HEK293 (cell line): ENCODE measurements around the gene CORO1C.
A peak's percentile ranks its signal among the peaks of the same experiment; 100 is the strongest.

Source experiments
- BCL11A ChIP-seq: fragments of 450-650 bp; formaldehyde crosslinking; IDR thresholded peaks from 2 replicates; pipeline ENCODE4 v1.5.1; 2016; ENCODE audit warnings: low read depth, missing biosample characterization, missing genetic modification characterization
- GFI1B ChIP-seq: fragments of 450-650 bp; formaldehyde crosslinking; IDR thresholded peaks from 2 replicates; pipeline ENCODE4 v1.5.1; 2016; ENCODE audit warnings: missing biosample characterization, missing genetic modification characterization
- KLF1 ChIP-seq: fragments of 450-650 bp; formaldehyde crosslinking; IDR thresholded peaks from 2 replicates; pipeline ENCODE4 v1.5.1; 2016; ENCODE audit warnings: missing biosample characterization, missing genetic modification characterization
- KLF16 ChIP-seq: fragments of 450-650 bp; formaldehyde crosslinking; IDR thresholded peaks from 2 replicates; pipeline ENCODE4 v1.5.1; 2017; ENCODE audit warnings: missing biosample characterization, missing genetic modification characterization
- MEIS1 ChIP-seq: sonication (generic); formaldehyde crosslinking; IDR thresholded peaks from 2 replicates; pipeline ENCODE4 v1.8.1; 2022; ENCODE audit warnings: missing genetic modification reagents, mild to moderate bottlenecking, borderline replicate concordance
- SP2 ChIP-seq: fragments of 450-650 bp; formaldehyde crosslinking; IDR thresholded peaks from 2 replicates; pipeline ENCODE4 v1.5.1; 2016; ENCODE audit warnings: missing biosample characterization, missing genetic modification characterization
- ZBTB17 ChIP-seq: fragments of 450-650 bp; formaldehyde crosslinking; IDR thresholded peaks from 2 replicates; pipeline ENCODE4 v1.5.1; 2016; ENCODE audit warnings: missing biosample characterization, missing genetic modification characterization
- ZBTB20 ChIP-seq: fragments of 450-650 bp; formaldehyde crosslinking; IDR thresholded peaks from 2 replicates; pipeline ENCODE4 v1.5.1; 2016; ENCODE audit warnings: missing biosample characterization, missing genetic modification characterization
- ZFHX2 ChIP-seq: fragments of 450-650 bp; formaldehyde crosslinking; conservative IDR thresholded peaks from 2 replicates; pipeline ENCODE4 v1.5.1; 2016; ENCODE audit warnings: missing biosample characterization, missing genetic modification characterization
- ZIC2 ChIP-seq: fragments of 450-650 bp; formaldehyde crosslinking; IDR thresholded peaks from 2 replicates; pipeline ENCODE4 v1.5.1; 2016; ENCODE audit warnings: missing biosample characterization, missing genetic modification characterization
- ZNF114 ChIP-seq: fragments of 450-650 bp; formaldehyde crosslinking; IDR thresholded peaks from 2 replicates; pipeline ENCODE4 v1.5.0; 2017; ENCODE audit warnings: missing biosample characterization, missing genetic modification characterization
- ZNF140 ChIP-seq: fragments of 450-650 bp; formaldehyde crosslinking; IDR thresholded peaks from 2 replicates; pipeline ENCODE4 v1.5.1; 2016; ENCODE audit warnings: missing biosample characterization, missing genetic modification characterization
- ZNF202 ChIP-seq: fragments of 450-650 bp; formaldehyde crosslinking; IDR thresholded peaks from 2 replicates; pipeline ENCODE4 v1.5.1; 2016; ENCODE audit warnings: missing biosample characterization, missing genetic modification characterization, borderline replicate concordance
- ZNF223 ChIP-seq: fragments of 450-650 bp; formaldehyde crosslinking; IDR thresholded peaks from 2 replicates; pipeline ENCODE4 v1.5.1; 2016; ENCODE audit warnings: missing biosample characterization, missing genetic modification characterization
- ZNF423 ChIP-seq: fragments of 450-650 bp; formaldehyde crosslinking; IDR thresholded peaks from 2 replicates; pipeline ENCODE4 v1.5.1; 2016; ENCODE audit warnings: missing biosample characterization, missing genetic modification characterization
- ZNF549 ChIP-seq: fragments of 450-650 bp; IDR thresholded peaks from 2 replicates; pipeline ENCODE4 v1.5.1; 2018; ENCODE audit warnings: missing biosample characterization, missing genetic modification characterization, mild to moderate bottlenecking, inconsistent platforms, moderate library complexity
- ZNF571 ChIP-seq: fragments of 450-650 bp; formaldehyde crosslinking; IDR thresholded peaks from 2 replicates; pipeline ENCODE4 v1.5.0; 2017; ENCODE audit warnings: missing biosample characterization, missing genetic modification characterization
- ZNF837 ChIP-seq: fragments of 450-650 bp; formaldehyde crosslinking; IDR thresholded peaks from 2 replicates; pipeline ENCODE4 v1.5.1; 2016; ENCODE audit warnings: missing biosample characterization, missing genetic modification characterization
- TF ChIP-seq, protein P1 (sequence below): fragments of 450-650 bp; formaldehyde crosslinking; IDR thresholded peaks from 2 replicates; pipeline ENCODE4 v1.5.1; 2017; ENCODE audit warnings: missing biosample characterization, missing genetic modification characterization
- TF ChIP-seq, protein P2 (sequence below): fragments of 450-650 bp; formaldehyde crosslinking; IDR thresholded peaks from 2 replicates; pipeline ENCODE4 v1.5.1; 2016; ENCODE audit warnings: missing biosample characterization, missing genetic modification characterization, borderline replicate concordance
- TF ChIP-seq, protein P3 (sequence below): fragments of 450-650 bp; formaldehyde crosslinking; IDR thresholded peaks from 2 replicates; pipeline ENCODE4 v1.5.1; 2016; ENCODE audit warnings: missing biosample characterization, missing genetic modification characterization
- TF ChIP-seq, protein P4 (sequence below): fragments of 450-650 bp; formaldehyde crosslinking; conservative IDR thresholded peaks from 2 replicates; pipeline ENCODE4 v1.5.1; 2016; ENCODE audit warnings: low read depth, missing biosample characterization, missing genetic modification characterization
- TF ChIP-seq, protein P5 (sequence below): fragments of 450-650 bp; formaldehyde crosslinking; IDR thresholded peaks from 2 replicates; pipeline ENCODE4 v1.5.1; 2016; ENCODE audit warnings: missing biosample characterization, missing genetic modification characterization
- TF ChIP-seq, protein P6 (sequence below): fragments of 450-650 bp; formaldehyde crosslinking; IDR thresholded peaks from 2 replicates; pipeline ENCODE4 v1.5.1; 2016; ENCODE audit warnings: missing biosample characterization, missing genetic modification characterization

CORO1C gene

DNA sequence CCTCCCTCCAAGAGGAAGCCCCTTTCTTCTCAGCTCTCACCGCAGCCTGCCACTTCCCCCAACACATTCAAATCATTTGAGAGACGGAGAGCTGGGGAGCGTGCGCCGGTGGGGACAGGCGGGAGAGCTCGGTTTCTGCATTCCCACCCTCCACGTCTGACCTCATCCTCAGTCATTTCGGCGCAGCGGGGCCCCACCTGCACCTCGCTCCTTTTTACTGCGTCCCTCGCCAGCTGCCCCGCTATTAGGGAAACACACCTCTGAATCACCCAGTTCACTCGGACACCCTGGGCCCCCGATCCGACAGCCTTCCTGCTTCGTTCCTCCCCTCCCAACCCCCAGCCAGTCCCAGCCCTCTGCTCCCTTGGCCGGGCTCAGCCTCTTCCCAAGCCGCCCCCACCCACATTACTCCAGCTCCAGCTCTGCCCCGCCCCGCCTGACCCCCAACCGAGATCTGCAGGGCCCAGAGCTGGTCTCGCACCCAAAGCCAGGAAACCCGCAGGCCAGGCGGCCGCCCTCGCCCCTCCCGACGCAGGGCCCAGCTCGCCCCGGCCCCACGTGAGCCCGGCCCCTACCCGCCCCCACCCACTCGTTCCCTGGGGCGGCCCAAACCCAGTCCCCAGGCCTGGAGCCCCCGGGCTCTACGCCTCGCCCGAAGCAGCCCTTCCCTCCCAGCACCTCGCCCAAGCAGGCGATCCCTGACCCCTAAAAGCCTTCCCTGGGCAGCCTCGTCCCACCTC lies 783 bp downstream of the CORO1C start (continued):
- TF ChIP-seq, protein P1, sequence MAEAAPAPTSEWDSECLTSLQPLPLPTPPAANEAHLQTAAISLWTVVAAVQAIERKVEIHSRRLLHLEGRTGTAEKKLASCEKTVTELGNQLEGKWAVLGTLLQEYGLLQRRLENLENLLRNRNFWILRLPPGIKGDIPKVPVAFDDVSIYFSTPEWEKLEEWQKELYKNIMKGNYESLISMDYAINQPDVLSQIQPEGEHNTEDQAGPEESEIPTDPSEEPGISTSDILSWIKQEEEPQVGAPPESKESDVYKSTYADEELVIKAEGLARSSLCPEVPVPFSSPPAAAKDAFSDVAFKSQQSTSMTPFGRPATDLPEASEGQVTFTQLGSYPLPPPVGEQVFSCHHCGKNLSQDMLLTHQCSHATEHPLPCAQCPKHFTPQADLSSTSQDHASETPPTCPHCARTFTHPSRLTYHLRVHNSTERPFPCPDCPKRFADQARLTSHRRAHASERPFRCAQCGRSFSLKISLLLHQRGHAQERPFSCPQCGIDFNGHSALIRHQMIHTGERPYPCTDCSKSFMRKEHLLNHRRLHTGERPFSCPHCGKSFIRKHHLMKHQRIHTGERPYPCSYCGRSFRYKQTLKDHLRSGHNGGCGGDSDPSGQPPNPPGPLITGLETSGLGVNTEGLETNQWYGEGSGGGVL (tag by site-specific recombination) = peak; percentile 97
- TF ChIP-seq ZNF423 (tag by site-specific recombination) = peak; percentile 94
- peak; percentile 52; the same call in 1 of the 2 replicates for TF ChIP-seq KLF16 (tag by site-specific recombination)
- no peak for TF ChIP-seq ZNF223
- peak; percentile 60 for TF ChIP-seq KLF1
- no peak for TF ChIP-seq MEIS1 (CRISPR knock-in tag)
- TF ChIP-seq, protein P2, sequence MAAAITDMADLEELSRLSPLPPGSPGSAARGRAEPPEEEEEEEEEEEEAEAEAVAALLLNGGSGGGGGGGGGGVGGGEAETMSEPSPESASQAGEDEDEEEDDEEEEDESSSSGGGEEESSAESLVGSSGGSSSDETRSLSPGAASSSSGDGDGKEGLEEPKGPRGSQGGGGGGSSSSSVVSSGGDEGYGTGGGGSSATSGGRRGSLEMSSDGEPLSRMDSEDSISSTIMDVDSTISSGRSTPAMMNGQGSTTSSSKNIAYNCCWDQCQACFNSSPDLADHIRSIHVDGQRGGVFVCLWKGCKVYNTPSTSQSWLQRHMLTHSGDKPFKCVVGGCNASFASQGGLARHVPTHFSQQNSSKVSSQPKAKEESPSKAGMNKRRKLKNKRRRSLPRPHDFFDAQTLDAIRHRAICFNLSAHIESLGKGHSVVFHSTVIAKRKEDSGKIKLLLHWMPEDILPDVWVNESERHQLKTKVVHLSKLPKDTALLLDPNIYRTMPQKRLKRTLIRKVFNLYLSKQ = no peak
- TF ChIP-seq ZNF549 (tag by site-specific recombination) = no peak
- no peak for TF ChIP-seq ZNF202
- TF ChIP-seq, protein P3, sequence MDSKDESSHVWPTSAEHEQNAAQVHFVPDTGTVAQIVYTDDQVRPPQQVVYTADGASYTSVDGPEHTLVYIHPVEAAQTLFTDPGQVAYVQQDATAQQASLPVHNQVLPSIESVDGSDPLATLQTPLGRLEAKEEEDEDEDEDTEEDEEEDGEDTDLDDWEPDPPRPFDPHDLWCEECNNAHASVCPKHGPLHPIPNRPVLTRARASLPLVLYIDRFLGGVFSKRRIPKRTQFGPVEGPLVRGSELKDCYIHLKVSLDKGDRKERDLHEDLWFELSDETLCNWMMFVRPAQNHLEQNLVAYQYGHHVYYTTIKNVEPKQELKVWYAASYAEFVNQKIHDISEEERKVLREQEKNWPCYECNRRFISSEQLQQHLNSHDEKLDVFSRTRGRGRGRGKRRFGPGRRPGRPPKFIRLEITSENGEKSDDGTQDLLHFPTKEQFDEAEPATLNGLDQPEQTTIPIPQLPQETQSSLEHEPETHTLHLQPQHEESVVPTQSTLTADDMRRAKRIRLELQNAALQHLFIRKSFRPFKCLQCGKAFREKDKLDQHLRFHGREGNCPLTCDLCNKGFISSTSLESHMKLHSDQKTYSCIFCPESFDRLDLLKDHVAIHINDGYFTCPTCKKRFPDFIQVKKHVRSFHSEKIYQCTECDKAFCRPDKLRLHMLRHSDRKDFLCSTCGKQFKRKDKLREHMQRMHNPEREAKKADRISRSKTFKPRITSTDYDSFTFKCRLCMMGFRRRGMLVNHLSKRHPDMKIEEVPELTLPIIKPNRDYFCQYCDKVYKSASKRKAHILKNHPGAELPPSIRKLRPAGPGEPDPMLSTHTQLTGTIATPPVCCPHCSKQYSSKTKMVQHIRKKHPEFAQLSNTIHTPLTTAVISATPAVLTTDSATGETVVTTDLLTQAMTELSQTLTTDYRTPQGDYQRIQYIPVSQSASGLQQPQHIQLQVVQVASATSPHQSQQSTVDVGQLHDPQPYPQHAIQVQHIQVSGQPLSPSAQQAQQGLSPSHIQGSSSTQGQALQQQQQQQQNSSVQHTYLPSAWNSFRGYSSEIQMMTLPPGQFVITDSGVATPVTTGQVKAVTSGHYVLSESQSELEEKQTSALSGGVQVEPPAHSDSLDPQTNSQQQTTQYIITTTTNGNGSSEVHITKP (tag by site-specific recombination) = peak; percentile 82; the same call in 1 of the 2 replicates
- TF ChIP-seq GFI1B (tag by site-specific recombination) = no peak
- TF ChIP-seq, protein P4, sequence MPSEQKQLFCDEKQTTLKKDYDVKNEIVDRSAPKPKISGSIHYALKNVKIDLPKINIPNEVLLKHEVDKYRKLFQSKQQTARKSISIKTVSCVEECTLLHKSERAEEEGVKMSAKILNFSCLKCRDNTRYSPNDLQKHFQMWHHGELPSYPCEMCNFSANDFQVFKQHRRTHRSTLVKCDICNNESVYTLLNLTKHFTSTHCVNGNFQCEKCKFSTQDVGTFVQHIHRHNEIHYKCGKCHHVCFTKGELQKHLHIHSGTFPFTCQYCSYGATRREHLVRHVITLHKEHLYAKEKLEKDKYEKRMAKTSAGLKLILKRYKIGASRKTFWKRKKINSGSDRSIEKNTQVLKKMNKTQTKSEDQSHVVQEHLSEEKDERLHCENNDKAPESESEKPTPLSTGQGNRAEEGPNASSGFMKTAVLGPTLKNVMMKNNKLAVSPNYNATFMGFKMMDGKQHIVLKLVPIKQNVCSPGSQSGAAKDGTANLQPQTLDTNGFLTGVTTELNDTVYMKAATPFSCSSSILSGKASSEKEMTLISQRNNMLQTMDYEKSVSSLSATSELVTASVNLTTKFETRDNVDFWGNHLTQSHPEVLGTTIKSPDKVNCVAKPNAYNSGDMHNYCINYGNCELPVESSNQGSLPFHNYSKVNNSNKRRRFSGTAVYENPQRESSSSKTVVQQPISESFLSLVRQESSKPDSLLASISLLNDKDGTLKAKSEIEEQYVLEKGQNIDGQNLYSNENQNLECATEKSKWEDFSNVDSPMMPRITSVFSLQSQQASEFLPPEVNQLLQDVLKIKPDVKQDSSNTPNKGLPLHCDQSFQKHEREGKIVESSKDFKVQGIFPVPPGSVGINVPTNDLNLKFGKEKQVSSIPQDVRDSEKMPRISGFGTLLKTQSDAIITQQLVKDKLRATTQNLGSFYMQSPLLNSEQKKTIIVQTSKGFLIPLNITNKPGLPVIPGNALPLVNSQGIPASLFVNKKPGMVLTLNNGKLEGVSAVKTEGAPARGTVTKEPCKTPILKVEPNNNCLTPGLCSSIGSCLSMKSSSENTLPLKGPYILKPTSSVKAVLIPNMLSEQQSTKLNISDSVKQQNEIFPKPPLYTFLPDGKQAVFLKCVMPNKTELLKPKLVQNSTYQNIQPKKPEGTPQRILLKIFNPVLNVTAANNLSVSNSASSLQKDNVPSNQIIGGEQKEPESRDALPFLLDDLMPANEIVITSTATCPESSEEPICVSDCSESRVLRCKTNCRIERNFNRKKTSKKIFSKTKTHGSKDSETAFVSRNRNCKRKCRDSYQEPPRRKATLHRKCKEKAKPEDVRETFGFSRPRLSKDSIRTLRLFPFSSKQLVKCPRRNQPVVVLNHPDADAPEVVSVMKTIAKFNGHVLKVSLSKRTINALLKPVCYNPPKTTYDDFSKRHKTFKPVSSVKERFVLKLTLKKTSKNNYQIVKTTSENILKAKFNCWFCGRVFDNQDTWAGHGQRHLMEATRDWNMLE (tag by site-specific recombination) = 0 out of 2 replicates have a peak, but pooled peaks have one; percentile 24
- TF ChIP-seq, protein P5, sequence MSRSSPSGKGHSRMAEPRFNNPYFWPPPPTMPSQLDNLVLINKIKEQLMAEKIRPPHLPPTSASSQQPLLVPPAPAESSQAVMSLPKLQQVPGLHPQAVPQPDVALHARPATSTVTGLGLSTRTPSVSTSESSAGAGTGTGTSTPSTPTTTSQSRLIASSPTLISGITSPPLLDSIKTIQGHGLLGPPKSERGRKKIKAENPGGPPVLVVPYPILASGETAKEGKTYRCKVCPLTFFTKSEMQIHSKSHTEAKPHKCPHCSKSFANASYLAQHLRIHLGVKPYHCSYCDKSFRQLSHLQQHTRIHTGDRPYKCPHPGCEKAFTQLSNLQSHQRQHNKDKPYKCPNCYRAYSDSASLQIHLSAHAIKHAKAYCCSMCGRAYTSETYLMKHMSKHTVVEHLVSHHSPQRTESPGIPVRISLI (tag by site-specific recombination) = no peak
- peak; percentile 51; the same call in 1 of the 2 replicates for TF ChIP-seq ZNF837
- peak; percentile 82 for TF ChIP-seq BCL11A (tag by site-specific recombination)
- no peak for TF ChIP-seq ZNF571 (tag by site-specific recombination)
- peak; percentile 85 for TF ChIP-seq ZIC2 (tag by site-specific recombination)
- TF ChIP-seq ZNF114 (tag by site-specific recombination) = no peak
- TF ChIP-seq, protein P6, sequence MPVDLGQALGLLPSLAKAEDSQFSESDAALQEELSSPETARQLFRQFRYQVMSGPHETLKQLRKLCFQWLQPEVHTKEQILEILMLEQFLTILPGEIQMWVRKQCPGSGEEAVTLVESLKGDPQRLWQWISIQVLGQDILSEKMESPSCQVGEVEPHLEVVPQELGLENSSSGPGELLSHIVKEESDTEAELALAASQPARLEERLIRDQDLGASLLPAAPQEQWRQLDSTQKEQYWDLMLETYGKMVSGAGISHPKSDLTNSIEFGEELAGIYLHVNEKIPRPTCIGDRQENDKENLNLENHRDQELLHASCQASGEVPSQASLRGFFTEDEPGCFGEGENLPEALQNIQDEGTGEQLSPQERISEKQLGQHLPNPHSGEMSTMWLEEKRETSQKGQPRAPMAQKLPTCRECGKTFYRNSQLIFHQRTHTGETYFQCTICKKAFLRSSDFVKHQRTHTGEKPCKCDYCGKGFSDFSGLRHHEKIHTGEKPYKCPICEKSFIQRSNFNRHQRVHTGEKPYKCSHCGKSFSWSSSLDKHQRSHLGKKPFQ (tag by site-specific recombination) = peak; percentile 94
- TF ChIP-seq ZFHX2 (tag by site-specific recombination) = peak; percentile 62; the same call in 1 of the 2 replicates
- TF ChIP-seq ZBTB20 (tag by site-specific recombination) = peak; percentile 97
- TF ChIP-seq ZNF140 (tag by site-specific recombination) = no peak
- TF ChIP-seq ZBTB17 = peak; percentile 93
- peak; percentile 79 for TF ChIP-seq SP2 (tag by site-specific recombination)
